ENCODE results near the gene DNAJC17. TPM values are rescaled to one million over a fixed set of nuclear protein-coding genes. Genes with fewer than 3 reads are reported as not detected.

Gene DNAJC17
- 36.9 TPM for polyA plus RNA-seq (2013, experiment 1 of 2)
- polyA plus RNA-seq (2013, experiment 2 of 2), result 39.3 TPM

- peaks cover 12 to 34% of the 10 kb centered on the region in 2 experiments for H3K36me3 ChIP-seq (ENCODE audit: control insufficient read depth in 1 of 2, insufficient read depth in 2 of 2, low read depth in 1 of 2, low read length in 2 of 2)
Measured at GRCh38 chr15:40807028-40807887, at the start of gene DNAJC17, which contains the start of gene ZFYVE19. TSS of gene DNAJC17 (minus strand) at chr15:40807473. CDS start at chr15:40807446, 27 bp downstream. TSS of gene ZFYVE19 (plus strand) at chr15:40807089. CDS start at chr15:40807590, 501 bp downstream.

DNA sequence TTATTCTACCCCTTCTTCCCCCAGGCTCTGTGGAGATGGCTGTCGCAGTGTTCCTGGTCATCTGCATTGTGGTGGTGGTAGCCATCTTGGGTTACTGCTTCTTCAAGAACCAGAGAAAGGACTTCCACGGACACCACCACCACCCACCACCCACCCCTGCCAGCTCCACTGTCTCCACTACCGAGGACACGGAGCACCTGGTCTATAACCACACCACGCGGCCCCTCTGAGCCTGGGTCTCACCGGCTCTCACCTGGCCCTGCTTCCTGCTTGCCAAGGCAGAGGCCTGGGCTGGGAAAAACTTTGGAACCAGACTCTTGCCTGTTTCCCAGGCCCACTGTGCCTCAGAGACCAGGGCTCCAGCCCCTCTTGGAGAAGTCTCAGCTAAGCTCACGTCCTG lies 49.5 kb upstream of the DNAJC17 start:
- Histone ChIP-seq H2BK120ac (ENCODE audit: low read depth, low read length) (no peak overlapping the region), H2BK15ac (ENCODE audit: low read depth, poor library complexity, severe bottlenecking) (no peak overlapping the region), H4K8ac (ENCODE audit: low read length) (peak overlapping the region; percentile 89), H3K27ac (ENCODE audit: low read length, poor library complexity, severe bottlenecking) (no peak overlapping the region), H3K4me2 (ENCODE audit: low read length, poor library complexity, severe bottlenecking) (no peak overlapping the region), H3K9me3 (ENCODE audit: control insufficient read depth, low read length) (no peaks in the 10 kb centered on the region), H3K23ac (ENCODE audit: low read length in 2 of 2) (no peak overlapping the region), H3K36me3 (ENCODE audit: control insufficient read depth in 1 of 2, insufficient read depth in 2 of 2, low read depth in 1 of 2, low read length in 2 of 2) (peaks cover 0 to 39% of the 10 kb centered on the region in 2 experiments), H2AFZ (ENCODE audit: low read depth, low read length) (no peak overlapping the region), H3K4me3 (ENCODE audit: insufficient read depth in 1 of 2, low read depth in 1 of 2, low read length in 2 of 2) (no peak overlapping the region), H2AK5ac (ENCODE audit: low read length, severe bottlenecking) (no peak overlapping the region), H3K27me3 (ENCODE audit: control insufficient read depth in 1 of 2, insufficient read depth in 1 of 2, low read length in 2 of 2) (peaks cover 0 to 47% of the 10 kb centered on the region in 2 experiments), H3K4me1 (ENCODE audit: control insufficient read depth, insufficient read depth, low read depth, low read length) (peaks cover 7% of the 10 kb centered on the region), H3K9ac (ENCODE audit: low read length) (no peak overlapping the region), H3K79me1 (replicated peaks; ENCODE audit: low read length, poor library complexity, severe bottlenecking) (peaks cover 1% of the 10 kb centered on the region), H3K18ac (ENCODE audit: low read depth in 1 of 2, low read length in 2 of 2) (no peak overlapping the region), H4K91ac (ENCODE audit: low read length) (no peak overlapping the region), H2BK5ac (ENCODE audit: low read depth, low read length, poor library complexity, severe bottlenecking) (no peak overlapping the region), H2BK12ac (ENCODE audit: low read length in 2 of 2) (no peak overlapping the region), H3K4ac (ENCODE audit: low read depth in 1 of 2, low read length in 2 of 2) (no peak overlapping the region), H3K14ac (ENCODE audit: low read length in 2 of 2) (no peak overlapping the region)
- no peak for DNase-seq
- WGBS, result 81% methylated on average over 7 of the region's 8 CpGs

More at GRCh38 chr15:40807028-40807887, at the start of gene DNAJC17, which contains the start of gene ZFYVE19:
- H3K4ac ChIP-seq (ENCODE audit: low read depth in 1 of 2, low read length in 2 of 2), result peak within 1 kb of the TSS; percentile 95 to 96
- peak; percentile 99 for DNase-seq
- peak within 1 kb of the TSS in 1 of 2 experiments; percentile 47 for H2BK12ac ChIP-seq (ENCODE audit: low read length in 2 of 2)
- H3K18ac ChIP-seq (ENCODE audit: low read depth in 1 of 2, low read length in 2 of 2), result peak within 1 kb of the TSS; percentile 95 to 99
- WGBS, result under 1% methylated on average over 64 of the region's 64 CpGs
- H4K91ac ChIP-seq (ENCODE audit: low read length), result peak within 1 kb of the TSS; percentile 45
- H3K4me1 ChIP-seq (ENCODE audit: control insufficient read depth, insufficient read depth, low read depth, low read length), result peaks cover 11% of the 10 kb centered on the region
- H3K23ac ChIP-seq (ENCODE audit: low read length in 2 of 2), result peak within 1 kb of the TSS in 1 of 2 experiments; percentile 63
- H2AFZ ChIP-seq (ENCODE audit: low read depth, low read length), result peak within 1 kb of the TSS; percentile 98
- H4K8ac ChIP-seq (ENCODE audit: low read length), result peak within 1 kb of the TSS; percentile 90
- H2BK5ac ChIP-seq (ENCODE audit: low read depth, low read length, poor library complexity, severe bottlenecking), result no peak within 1 kb of the TSS
- H2BK120ac ChIP-seq (ENCODE audit: low read depth, low read length), result no peak within 1 kb of the TSS
- peak within 1 kb of the TSS; percentile 75 to 95 for H3K4me3 ChIP-seq (ENCODE audit: insufficient read depth in 1 of 2, low read depth in 1 of 2, low read length in 2 of 2)
- H3K27ac ChIP-seq (ENCODE audit: low read length, poor library complexity, severe bottlenecking), result peak within 1 kb of the TSS; percentile 75
- no peaks in the 10 kb centered on the region for H3K9me3 ChIP-seq (ENCODE audit: control insufficient read depth, low read length)
- peaks cover 34% of the 10 kb centered on the region for H3K79me1 ChIP-seq (replicated peaks; ENCODE audit: low read length, poor library complexity, severe bottlenecking)
- peak within 1 kb of the TSS; percentile 9 for H2BK15ac ChIP-seq (ENCODE audit: low read depth, poor library complexity, severe bottlenecking)
- no peaks in the 10 kb centered on the region for H3K27me3 ChIP-seq (ENCODE audit: control insufficient read depth in 1 of 2, insufficient read depth in 1 of 2, low read length in 2 of 2)
- H2AK5ac ChIP-seq (ENCODE audit: low read length, severe bottlenecking), result no peak within 1 kb of the TSS
- H3K9ac ChIP-seq (ENCODE audit: low read length), result peak within 1 kb of the TSS; percentile 94
- peak within 1 kb of the TSS; percentile 87 for H3K4me2 ChIP-seq (ENCODE audit: low read length, poor library complexity, severe bottlenecking)
- H3K14ac ChIP-seq (ENCODE audit: low read length in 2 of 2), result peak within 1 kb of the TSS in 1 of 2 experiments; percentile 99

- no peak for DNase-seq
- Histone ChIP-seq H3K4me1 (ENCODE audit: control insufficient read depth, insufficient read depth, low read depth, low read length) (peaks cover 7% of the 10 kb centered on the region), H3K27ac (ENCODE audit: low read length, poor library complexity, severe bottlenecking) (no peak overlapping the region), H3K18ac (ENCODE audit: low read depth in 1 of 2, low read length in 2 of 2) (no peak overlapping the region), H3K9ac (ENCODE audit: low read length) (no peak overlapping the region), H3K23ac (ENCODE audit: low read length in 2 of 2) (no peak overlapping the region), H3K4ac (ENCODE audit: low read depth in 1 of 2, low read length in 2 of 2) (no peak overlapping the region), H2AK5ac (ENCODE audit: low read length, severe bottlenecking) (no peak overlapping the region), H4K91ac (ENCODE audit: low read length) (no peak overlapping the region), H4K8ac (ENCODE audit: low read length) (no peak overlapping the region), H3K14ac (ENCODE audit: low read length in 2 of 2) (no peak overlapping the region), H3K27me3 (ENCODE audit: control insufficient read depth in 1 of 2, insufficient read depth in 1 of 2, low read length in 2 of 2) (peaks cover 0 to 49% of the 10 kb centered on the region in 2 experiments), H2BK5ac (ENCODE audit: low read depth, low read length, poor library complexity, severe bottlenecking) (no peak overlapping the region), H3K79me1 (replicated peaks; ENCODE audit: low read length, poor library complexity, severe bottlenecking) (peaks cover 1% of the 10 kb centered on the region), H3K36me3 (ENCODE audit: control insufficient read depth in 1 of 2, insufficient read depth in 2 of 2, low read depth in 1 of 2, low read length in 2 of 2) (peaks cover 0 to 39% of the 10 kb centered on the region in 2 experiments), H2AFZ (ENCODE audit: low read depth, low read length) (no peak overlapping the region), H3K4me3 (ENCODE audit: insufficient read depth in 1 of 2, low read depth in 1 of 2, low read length in 2 of 2) (no peak overlapping the region), H3K4me2 (ENCODE audit: low read length, poor library complexity, severe bottlenecking) (no peak overlapping the region), H2BK120ac (ENCODE audit: low read depth, low read length) (no peak overlapping the region), H3K9me3 (ENCODE audit: control insufficient read depth, low read length) (no peaks in the 10 kb centered on the region), H2BK12ac (ENCODE audit: low read length in 2 of 2) (no peak overlapping the region), H2BK15ac (ENCODE audit: low read depth, poor library complexity, severe bottlenecking) (no peak overlapping the region)
- 89% methylated on average over 13 of the region's 13 CpGs for WGBS
Measured at GRCh38 chr15:40855706-40856234, 48.5 kb upstream of the DNAJC17 start.

GRCh38 chr15:40854161-40854560 lies 46.9 kb upstream of the DNAJC17 start:
- H3K27me3 ChIP-seq (ENCODE audit: control insufficient read depth in 1 of 2, insufficient read depth in 1 of 2, low read length in 2 of 2), result peaks cover 0 to 60% of the 10 kb centered on the region in 2 experiments
- no peak overlapping the region for H3K23ac ChIP-seq (ENCODE audit: low read length in 2 of 2)
- no peak overlapping the region for H3K4me3 ChIP-seq (ENCODE audit: insufficient read depth in 1 of 2, low read depth in 1 of 2, low read length in 2 of 2)
- H2AFZ ChIP-seq (ENCODE audit: low read depth, low read length), result no peak overlapping the region
- H3K4ac ChIP-seq (ENCODE audit: low read depth in 1 of 2, low read length in 2 of 2), result no peak overlapping the region
- peaks cover 2% of the 10 kb centered on the region for H3K4me1 ChIP-seq (ENCODE audit: control insufficient read depth, insufficient read depth, low read depth, low read length)
- H4K91ac ChIP-seq (ENCODE audit: low read length), result peak overlapping the region; percentile 35
- H3K18ac ChIP-seq (ENCODE audit: low read depth in 1 of 2, low read length in 2 of 2), result no peak overlapping the region
- H3K4me2 ChIP-seq (ENCODE audit: low read length, poor library complexity, severe bottlenecking), result no peak overlapping the region
- peaks cover 1% of the 10 kb centered on the region for H3K79me1 ChIP-seq (replicated peaks; ENCODE audit: low read length, poor library complexity, severe bottlenecking)
- H2BK15ac ChIP-seq (ENCODE audit: low read depth, poor library complexity, severe bottlenecking), result no peak overlapping the region
- H3K9me3 ChIP-seq (ENCODE audit: control insufficient read depth, low read length), result no peaks in the 10 kb centered on the region
- WGBS, result 87% methylated on average over 9 of the region's 10 CpGs
- no peak overlapping the region for H3K27ac ChIP-seq (ENCODE audit: low read length, poor library complexity, severe bottlenecking)
- DNase-seq, result no peak
- H2BK5ac ChIP-seq (ENCODE audit: low read depth, low read length, poor library complexity, severe bottlenecking), result no peak overlapping the region
- no peak overlapping the region for H3K14ac ChIP-seq (ENCODE audit: low read length in 2 of 2)
- H4K8ac ChIP-seq (ENCODE audit: low read length), result no peak overlapping the region
- H2BK120ac ChIP-seq (ENCODE audit: low read depth, low read length), result no peak overlapping the region
- no peak overlapping the region for H3K9ac ChIP-seq (ENCODE audit: low read length)
- H2BK12ac ChIP-seq (ENCODE audit: low read length in 2 of 2), result no peak overlapping the region
- peaks cover 0 to 39% of the 10 kb centered on the region in 2 experiments for H3K36me3 ChIP-seq (ENCODE audit: control insufficient read depth in 1 of 2, insufficient read depth in 2 of 2, low read depth in 1 of 2, low read length in 2 of 2)
- no peak overlapping the region for H2AK5ac ChIP-seq (ENCODE audit: low read length, severe bottlenecking)

Measured in mesenchymal stem cell (in vitro differentiated cells and primary cell).